ENCODE results near the gene OLA1.
A peak's percentile ranks its signal among the peaks of the same experiment; 100 is the strongest.

The OLA1 gene

GRCh38 chr2:174070281-174070680 is 178.1 kb downstream of the OLA1 start:
- no peak for DNase-seq (ENCODE audit: low read depth in 2 of 3, low spot score in 1 of 3)

- no peak for DNase-seq (ENCODE audit: low read depth in 2 of 3, low spot score in 1 of 3)
These were observed 180.5 kb downstream of the OLA1 start for GRCh38 chr2:174067815-174068214.

GRCh38 chr2:174066871-174067270 is 181.5 kb downstream of the OLA1 start:
- no peak for DNase-seq (ENCODE audit: low read depth in 2 of 3, low spot score in 1 of 3)

- no peak for DNase-seq (ENCODE audit: low read depth in 2 of 3, low spot score in 1 of 3)
These were observed 184.7 kb downstream of the OLA1 start for GRCh38 chr2:174063492-174064092.

GRCh38 chr2:174062934-174063333 is 185.4 kb downstream of the OLA1 start:
- DNase-seq (ENCODE audit: low read depth in 2 of 3, low spot score in 1 of 3) = no peak

- DNase-seq (ENCODE audit: low read depth in 2 of 3, low spot score in 1 of 3) = no peak
These were observed 188.5 kb downstream of the OLA1 start for GRCh38 chr2:174059884-174060244.

- DNase-seq (ENCODE audit: low read depth in 2 of 3, low spot score in 1 of 3) = no peak
These were observed 189.0 kb downstream of the OLA1 start for GRCh38 chr2:174059178-174059883.

GRCh38 chr2:174058456-174058855 is 189.9 kb downstream of the OLA1 start:
- no peak for DNase-seq (ENCODE audit: low read depth in 2 of 3, low spot score in 1 of 3)

GRCh38 chr2:174058026-174058425 is 190.3 kb downstream of the OLA1 start:
- no peak for DNase-seq (ENCODE audit: low read depth in 2 of 3, low spot score in 1 of 3)

GRCh38 chr2:174054926-174055325 is 193.4 kb downstream of the OLA1 start:
- no peak for DNase-seq (ENCODE audit: low read depth in 2 of 3, low spot score in 1 of 3)

- no peak for DNase-seq (ENCODE audit: low read depth in 2 of 3, low spot score in 1 of 3)
These were observed 194.8 kb downstream of the OLA1 start for GRCh38 chr2:174053355-174054151.

- DNase-seq (ENCODE audit: low read depth in 2 of 3, low spot score in 1 of 3) = no peak
These were observed 195.8 kb downstream of the OLA1 start for GRCh38 chr2:174052584-174052976.

- no peak for DNase-seq (ENCODE audit: low read depth in 2 of 3, low spot score in 1 of 3)
These were observed 196.4 kb downstream of the OLA1 start for GRCh38 chr2:174051741-174052583.

- no peak for DNase-seq (ENCODE audit: low read depth in 2 of 3, low spot score in 1 of 3)
These were observed 197.3 kb downstream of the OLA1 start for GRCh38 chr2:174051068-174051467.

GRCh38 chr2:174049895-174050294 is 198.4 kb downstream of the OLA1 start:
- DNase-seq (ENCODE audit: low read depth in 2 of 3, low spot score in 1 of 3) = no peak

- no peak for DNase-seq (ENCODE audit: low read depth in 2 of 3, low spot score in 1 of 3)
These were observed 200.1 kb downstream of the OLA1 start for GRCh38 chr2:174048243-174048642.

GRCh38 chr2:174047746-174048145 is 200.6 kb downstream of the OLA1 start:
- DNase-seq (ENCODE audit: low read depth in 2 of 3, low spot score in 1 of 3) = no peak

GRCh38 chr2:174046172-174046571 is 202.2 kb downstream of the OLA1 start:
- DNase-seq (ENCODE audit: low read depth in 2 of 3, low spot score in 1 of 3) = no peak

GRCh38 chr2:174044556-174044955 is 203.8 kb downstream of the OLA1 start:
- no peak for DNase-seq (ENCODE audit: low read depth in 2 of 3, low spot score in 1 of 3)

- no peak for DNase-seq (ENCODE audit: low read depth in 2 of 3, low spot score in 1 of 3)
These were observed 208.0 kb downstream of the OLA1 start for GRCh38 chr2:174040417-174040701.

- peak; percentile 77 to 82 (median 81) for DNase-seq (ENCODE audit: low read depth in 2 of 3, low spot score in 1 of 3)
These were observed 208.5 kb downstream of the OLA1 start for GRCh38 chr2:174039551-174040416.

Measured in stimulated activated CD4-positive, alpha-beta T cell treated with anti-CD3 and anti-CD28 coated beads, Interleukin-12 subunit alpha, Interleukin-12 subunit beta, amount 100 ng/mL, for 48 hours (primary cell).